Activated naive CD4-positive, alpha-beta T cell treated with anti-CD3 and anti-CD28 coated beads, Interleukin-2, amount 50 U/mL, for 24 hours (primary cell): ENCODE results near the gene KRTAP9-6.
"Not testable (repeated sequence)": the region's sequence is repeated elsewhere in the genome, so short reads cannot be mapped to it uniquely, and the experiment has no call there.

Experiments used
- H3K27ac Mint-ChIP-seq: one replicate; pipeline ENCODE4 v1.8.0; 2021; ENCODE audit warnings: mild to moderate bottlenecking, mixed read lengths
- H3K27me3 Mint-ChIP-seq: one replicate; pipeline ENCODE4 v1.8.0; 2021; ENCODE audit warnings: mixed read lengths
- H3K36me3 Mint-ChIP-seq: one replicate; pipeline ENCODE4 v1.8.0; 2021; ENCODE audit warnings: mixed read lengths
- H3K4me1 Mint-ChIP-seq: one replicate; pipeline ENCODE4 v1.8.0; 2021; ENCODE audit warnings: mixed read lengths
- H3K4me3 Mint-ChIP-seq: one replicate; pipeline ENCODE4 v1.8.0; 2021; ENCODE audit warnings: mild to moderate bottlenecking, mixed read lengths
- H3K9me3 Mint-ChIP-seq: one replicate; pipeline ENCODE4 v1.8.0; 2021; ENCODE audit warnings: mixed read lengths

The KRTAP9-6 gene, protein sequence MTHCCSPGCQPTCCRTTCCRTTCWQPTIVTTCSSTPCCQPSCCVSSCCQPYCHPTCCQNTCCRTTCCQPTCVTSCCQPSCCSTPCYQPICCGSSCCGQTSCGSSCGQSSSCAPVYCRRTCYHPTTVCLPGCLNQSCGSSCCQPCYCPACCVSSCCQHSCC

DNA sequence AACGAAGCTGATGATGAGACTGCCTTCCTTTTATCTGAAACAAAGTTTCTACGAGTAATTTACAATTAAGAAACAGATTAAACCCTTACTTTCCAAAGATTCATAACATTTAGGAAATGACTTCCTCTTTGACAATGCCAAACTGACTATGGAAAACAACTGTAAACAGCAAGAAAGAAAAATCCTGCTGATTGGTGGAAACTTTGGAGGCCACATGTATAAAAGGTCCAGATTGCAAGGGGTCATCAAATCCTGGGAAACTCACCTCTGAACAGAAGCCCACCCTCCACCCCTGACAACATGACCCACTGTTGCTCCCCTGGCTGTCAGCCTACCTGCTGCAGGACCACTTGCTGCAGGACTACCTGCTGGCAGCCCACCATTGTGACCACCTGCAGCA lies at the start of gene KRTAP9-6:
Gene KRTAP9-6, plus strand, starts transcription at position 301 of the 400 bp plus-strand sequence. Its CDS starts 0 bp downstream, at position 301.
- Mint-ChIP-seq H3K4me1 (peaks cover 14% of the 10 kb centered on the region), H3K9me3 (no peaks in the 10 kb centered on the region), H3K27ac (no peak within 1 kb of the TSS), H3K36me3 (no peaks in the 10 kb centered on the region), H3K4me3 (no peak within 1 kb of the TSS), H3K27me3 (no peaks in the 10 kb centered on the region)

DNA sequence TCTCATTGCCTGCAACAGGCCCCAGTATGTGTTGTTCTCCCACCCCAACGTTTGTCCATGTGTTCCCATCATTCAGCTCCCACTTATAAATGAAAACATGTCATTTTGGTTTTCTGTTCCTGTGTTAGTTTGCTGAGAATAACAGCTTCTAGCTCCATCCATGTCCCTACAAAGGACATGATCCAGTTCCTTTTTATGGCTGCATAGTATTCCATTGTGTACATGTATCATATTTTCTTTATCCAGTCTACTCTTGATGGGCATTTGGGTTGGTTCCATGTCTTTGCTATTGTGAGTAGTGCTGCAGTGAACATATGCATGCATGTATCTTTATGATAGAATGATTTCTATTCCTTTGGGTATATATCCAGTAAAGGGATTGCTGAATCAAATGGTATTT lies 49.5 kb upstream of the KRTAP9-6 start:
- Mint-ChIP-seq H3K4me3 (no peak overlapping the region), H3K27ac (peak overlapping the region; percentile 8), H3K36me3 (peaks cover 1% of the 10 kb centered on the region), H3K4me1 (peaks cover 14% of the 10 kb centered on the region), H3K27me3 (no peaks in the 10 kb centered on the region), H3K9me3 (no peaks in the 10 kb centered on the region)

DNA sequence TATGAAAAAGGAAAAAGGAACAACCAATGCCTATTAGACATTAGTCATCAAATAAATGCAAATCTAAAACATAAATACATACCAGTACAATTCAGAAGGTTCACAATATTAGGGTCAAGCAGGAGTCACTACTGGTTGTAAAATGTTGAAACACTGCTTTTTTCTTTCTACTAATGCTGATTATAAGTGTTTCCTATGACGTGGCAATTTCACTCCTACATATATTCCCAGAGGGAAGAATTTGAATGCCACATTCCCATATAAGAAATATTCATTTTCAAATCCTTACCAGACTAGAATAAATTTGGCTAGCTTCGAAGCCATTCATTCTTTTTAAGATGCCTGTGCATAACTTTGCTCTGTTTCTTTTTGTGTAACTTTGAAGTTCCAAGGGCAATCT lies 41.4 kb upstream of the KRTAP9-6 start:
- H3K4me1 Mint-ChIP-seq: peaks cover 6% of the 10 kb centered on the region
- peaks cover 1% of the 10 kb centered on the region for H3K36me3 Mint-ChIP-seq
- H3K9me3 Mint-ChIP-seq: no peaks in the 10 kb centered on the region
- H3K27ac Mint-ChIP-seq: no peak overlapping the region
- peaks cover 2% of the 10 kb centered on the region for H3K27me3 Mint-ChIP-seq
- H3K4me3 Mint-ChIP-seq: no peak overlapping the region

DNA sequence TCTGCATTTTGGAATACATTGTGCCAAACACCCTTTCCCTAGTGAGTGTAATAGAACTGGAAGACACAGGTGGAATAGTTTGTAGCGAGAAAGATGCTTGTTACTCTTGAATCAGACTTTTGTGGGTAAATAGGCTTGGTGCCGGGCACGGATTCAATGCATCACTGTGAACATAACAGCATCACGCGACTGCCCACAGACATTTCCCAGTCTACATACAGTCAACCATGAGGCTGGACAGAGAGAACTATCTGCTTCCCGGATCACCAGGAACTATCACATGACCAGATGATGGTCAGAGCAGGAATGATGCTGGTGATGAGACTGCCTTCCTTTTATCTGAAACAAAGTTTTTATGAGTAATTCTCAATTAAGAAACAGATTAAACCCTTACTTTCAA lies 39.1 kb upstream of the KRTAP9-6 start:
- Mint-ChIP-seq H3K9me3 (no peaks in the 10 kb centered on the region), H3K27me3 (peaks cover 2% of the 10 kb centered on the region), H3K4me1 (peaks cover 10% of the 10 kb centered on the region), H3K27ac (no peak overlapping the region), H3K36me3 (no peaks in the 10 kb centered on the region), H3K4me3 (no peak overlapping the region)

DNA sequence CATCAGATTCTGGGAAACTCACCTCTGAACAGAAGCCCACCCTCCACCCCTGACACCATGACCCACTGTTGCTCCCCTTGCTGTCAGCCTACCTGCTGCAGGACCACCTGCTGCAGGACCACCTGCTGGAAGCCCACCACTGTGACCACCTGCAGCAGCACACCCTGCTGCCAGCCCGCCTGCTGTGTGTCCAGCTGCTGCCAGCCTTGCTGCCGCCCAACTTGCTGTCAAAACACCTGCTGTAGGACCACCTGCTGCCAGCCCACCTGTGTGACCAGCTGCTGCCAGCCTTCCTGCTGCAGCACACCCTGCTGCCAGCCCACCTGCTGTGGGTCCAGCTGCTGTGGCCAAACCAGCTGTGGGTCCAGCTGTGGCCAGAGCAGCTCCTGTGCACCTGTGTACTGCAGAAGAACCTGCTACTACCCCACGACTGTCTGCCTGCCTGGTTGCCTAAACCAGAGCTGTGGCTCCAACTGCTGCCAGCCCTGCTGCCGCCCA lies 38.5 kb upstream of the KRTAP9-6 start, which contains the start of gene KRTAP9-2:
Gene KRTAP9-2, plus strand, starts transcription at position 51 of the 498 bp plus-strand sequence. Its CDS starts 7 bp downstream, at position 58.
- H3K4me1 Mint-ChIP-seq, H3K36me3 Mint-ChIP-seq, H3K4me3 Mint-ChIP-seq, H3K9me3 Mint-ChIP-seq, H3K27me3 Mint-ChIP-seq, H3K27ac Mint-ChIP-seq: not testable (repeated sequence)

DNA sequence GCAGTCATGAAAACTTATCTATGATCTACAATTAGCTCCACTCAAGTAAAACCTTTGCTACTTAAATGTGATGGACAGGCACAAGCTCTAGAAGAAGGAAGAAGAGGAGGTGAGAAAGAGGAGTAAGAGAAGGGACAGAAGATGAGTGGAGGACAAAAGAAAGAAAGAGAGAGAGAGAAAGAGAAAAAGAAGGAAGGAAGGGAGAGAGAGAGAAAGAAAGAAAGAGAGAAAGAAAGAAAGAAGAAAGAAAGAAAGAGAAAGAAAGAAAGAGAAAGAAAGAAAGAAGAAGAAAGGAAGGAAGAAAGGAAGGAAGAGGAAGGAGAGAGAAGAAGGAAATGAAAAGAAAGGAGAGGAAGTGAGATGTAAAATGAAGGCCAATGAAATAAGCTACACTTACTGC lies 35.1 kb upstream of the KRTAP9-6 start:
- peaks cover 2% of the 10 kb centered on the region for H3K27me3 Mint-ChIP-seq
- no peaks in the 10 kb centered on the region for H3K9me3 Mint-ChIP-seq
- no peak overlapping the region for H3K4me3 Mint-ChIP-seq
- peaks cover 4% of the 10 kb centered on the region for H3K4me1 Mint-ChIP-seq
- no peak overlapping the region for H3K27ac Mint-ChIP-seq
- no peaks in the 10 kb centered on the region for H3K36me3 Mint-ChIP-seq

DNA sequence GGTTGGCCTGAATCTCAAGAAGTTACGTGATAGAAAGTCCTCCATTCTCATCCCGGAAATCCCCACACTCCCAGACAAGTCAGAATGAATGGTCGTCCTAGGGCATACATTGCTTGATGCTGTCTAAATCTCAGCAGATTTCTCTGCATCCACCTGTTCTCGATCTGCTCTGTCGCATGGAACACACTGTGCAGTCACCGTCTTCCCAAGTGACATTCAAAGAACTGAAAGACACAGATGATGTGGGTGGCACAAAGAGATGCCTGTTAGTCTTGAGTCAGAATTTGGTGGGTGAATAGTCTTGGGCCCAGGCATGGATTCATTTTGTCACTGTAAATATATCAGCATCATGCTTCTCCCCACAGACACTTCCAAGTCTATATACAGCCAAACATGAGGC lies 33.4 kb upstream of the KRTAP9-6 start:
- Mint-ChIP-seq H3K9me3 (no peaks in the 10 kb centered on the region), H3K36me3 (no peaks in the 10 kb centered on the region), H3K27ac (no peak overlapping the region), H3K4me3 (no peak overlapping the region), H3K27me3 (peaks cover 2% of the 10 kb centered on the region), H3K4me1 (peaks cover 4% of the 10 kb centered on the region)

DNA sequence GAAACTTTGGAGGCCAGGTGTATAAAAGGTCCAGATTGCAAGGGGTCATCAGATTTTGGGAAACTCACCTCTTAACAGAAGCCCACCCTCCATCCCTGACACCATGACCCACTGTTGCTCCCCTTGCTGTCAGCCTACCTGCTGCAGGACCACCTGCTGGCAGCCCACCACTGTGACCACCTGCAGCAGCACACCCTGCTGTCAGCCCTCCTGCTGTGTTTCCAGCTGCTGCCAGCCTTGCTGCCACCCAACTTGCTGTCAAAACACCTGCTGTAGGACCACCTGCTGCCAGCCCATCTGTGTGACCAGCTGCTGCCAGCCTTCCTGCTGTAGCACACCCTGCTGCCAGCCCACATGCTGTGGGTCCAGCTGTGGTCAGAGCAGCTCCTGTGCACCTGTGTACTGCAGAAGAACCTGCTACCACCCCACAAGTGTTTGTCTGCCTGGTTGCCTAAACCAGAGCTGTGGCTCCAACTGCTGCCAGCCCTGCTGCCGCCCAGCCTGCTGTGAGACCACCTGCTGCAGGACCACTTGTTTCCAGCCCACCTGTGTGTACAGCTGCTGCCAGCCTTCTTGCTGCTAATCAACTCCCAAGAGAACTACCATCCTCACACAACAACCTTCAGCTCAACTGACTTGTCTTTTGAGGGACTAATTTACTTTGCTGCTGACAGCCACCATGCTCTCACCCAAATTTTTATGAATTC lies 32.6 kb upstream of the KRTAP9-6 start, which contains the start of gene KRTAP9-3:
Gene KRTAP9-3, plus strand, starts transcription at position 51 of the 707 bp plus-strand sequence. Its CDS starts 53 bp downstream, at position 104.
- H3K4me1 Mint-ChIP-seq, H3K4me3 Mint-ChIP-seq, H3K27me3 Mint-ChIP-seq, H3K27ac Mint-ChIP-seq, H3K36me3 Mint-ChIP-seq, H3K9me3 Mint-ChIP-seq: not testable (repeated sequence)

DNA sequence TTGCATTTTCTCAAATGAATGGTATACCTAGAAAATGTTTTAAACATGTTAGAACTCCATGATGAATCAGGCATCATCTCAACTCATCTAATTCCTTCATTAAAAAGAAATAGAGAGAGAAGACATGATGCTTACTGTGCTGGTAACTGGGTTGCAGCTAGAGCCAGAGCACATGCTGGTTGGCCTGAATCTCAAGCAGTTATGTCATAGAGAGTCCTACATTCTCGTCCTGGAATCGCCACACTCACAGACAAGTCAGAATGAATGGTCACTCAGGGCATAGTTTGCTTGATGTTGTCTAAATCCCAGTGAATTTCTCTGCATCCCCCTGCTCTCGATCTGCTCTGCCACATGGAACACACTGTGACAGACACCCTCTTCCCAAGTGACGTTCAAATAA lies 28.1 kb upstream of the KRTAP9-6 start:
- not testable (repeated sequence) for H3K36me3 Mint-ChIP-seq, H3K4me1 Mint-ChIP-seq, H3K27me3 Mint-ChIP-seq, H3K27ac Mint-ChIP-seq, H3K4me3 Mint-ChIP-seq, H3K9me3 Mint-ChIP-seq

DNA sequence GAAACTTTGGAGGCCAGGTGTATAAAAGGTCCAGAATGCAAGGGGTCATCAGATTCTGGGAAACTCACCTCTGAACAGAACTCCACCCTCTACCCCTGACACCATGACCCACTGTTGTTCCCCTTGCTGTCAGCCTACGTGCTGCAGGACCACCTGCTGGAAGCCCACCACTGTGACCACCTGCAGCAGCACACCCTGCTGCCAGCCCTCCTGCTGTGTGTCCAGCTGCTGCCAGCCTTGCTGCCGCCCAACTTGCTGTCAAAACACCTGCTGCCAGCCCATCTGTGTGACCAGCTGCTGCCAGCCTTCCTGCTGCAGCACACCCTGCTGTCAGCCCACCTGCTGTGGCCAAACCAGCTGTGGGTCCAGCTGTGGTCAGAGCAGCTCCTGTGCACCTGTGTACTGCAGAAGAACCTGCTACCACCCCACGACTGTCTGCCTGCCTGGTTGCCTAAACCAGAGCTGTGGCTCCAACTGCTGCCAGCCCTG lies 27.2 kb upstream of the KRTAP9-6 start, which contains the start of gene KRTAP9-8:
Gene KRTAP9-8, plus strand, starts transcription at position 51 of the 489 bp plus-strand sequence. Its CDS starts 53 bp downstream, at position 104.
- not testable (repeated sequence) for H3K27me3 Mint-ChIP-seq, H3K4me3 Mint-ChIP-seq, H3K27ac Mint-ChIP-seq, H3K4me1 Mint-ChIP-seq, H3K9me3 Mint-ChIP-seq, H3K36me3 Mint-ChIP-seq

DNA sequence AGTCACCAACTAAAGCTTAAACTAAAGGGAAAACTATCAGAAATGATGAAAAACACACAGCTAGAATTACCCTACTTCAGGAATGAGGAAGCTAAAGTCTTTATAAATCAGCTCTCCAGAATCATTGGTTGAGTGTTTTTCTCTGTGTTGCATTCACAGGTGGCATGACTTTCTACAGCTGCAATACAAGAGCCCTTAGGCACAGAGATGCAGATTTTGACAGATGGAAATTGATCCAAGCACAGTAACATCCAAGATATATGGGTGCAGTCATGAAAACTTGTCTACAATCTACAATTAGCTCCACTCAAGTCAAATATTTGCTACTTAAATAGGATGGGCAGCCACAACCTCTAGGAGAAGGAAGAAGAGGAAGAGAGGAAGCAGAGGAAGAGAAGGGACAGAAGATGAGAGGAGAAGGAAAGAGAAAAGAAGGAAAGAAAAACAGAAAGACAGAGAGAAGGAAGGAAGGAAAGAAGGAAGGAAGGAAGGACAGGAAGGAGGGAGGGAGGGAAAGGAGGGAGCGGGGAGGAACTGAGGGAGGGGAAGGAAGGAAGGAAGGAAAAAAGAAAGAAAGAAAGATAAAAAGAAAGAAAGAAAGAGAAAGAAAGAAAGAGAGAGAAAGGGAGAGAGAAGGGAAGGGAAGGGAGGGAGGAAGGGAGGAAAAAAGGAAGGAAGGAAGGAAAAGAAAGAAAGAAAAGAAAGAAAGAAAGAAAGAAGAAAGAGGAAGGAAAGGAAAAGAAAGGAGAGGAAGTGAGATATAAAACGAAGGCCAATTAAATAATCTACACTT lies 18.0 kb upstream of the KRTAP9-6 start:
- not testable (repeated sequence) for H3K4me3 Mint-ChIP-seq, H3K27me3 Mint-ChIP-seq, H3K27ac Mint-ChIP-seq, H3K4me1 Mint-ChIP-seq, H3K36me3 Mint-ChIP-seq, H3K9me3 Mint-ChIP-seq

DNA sequence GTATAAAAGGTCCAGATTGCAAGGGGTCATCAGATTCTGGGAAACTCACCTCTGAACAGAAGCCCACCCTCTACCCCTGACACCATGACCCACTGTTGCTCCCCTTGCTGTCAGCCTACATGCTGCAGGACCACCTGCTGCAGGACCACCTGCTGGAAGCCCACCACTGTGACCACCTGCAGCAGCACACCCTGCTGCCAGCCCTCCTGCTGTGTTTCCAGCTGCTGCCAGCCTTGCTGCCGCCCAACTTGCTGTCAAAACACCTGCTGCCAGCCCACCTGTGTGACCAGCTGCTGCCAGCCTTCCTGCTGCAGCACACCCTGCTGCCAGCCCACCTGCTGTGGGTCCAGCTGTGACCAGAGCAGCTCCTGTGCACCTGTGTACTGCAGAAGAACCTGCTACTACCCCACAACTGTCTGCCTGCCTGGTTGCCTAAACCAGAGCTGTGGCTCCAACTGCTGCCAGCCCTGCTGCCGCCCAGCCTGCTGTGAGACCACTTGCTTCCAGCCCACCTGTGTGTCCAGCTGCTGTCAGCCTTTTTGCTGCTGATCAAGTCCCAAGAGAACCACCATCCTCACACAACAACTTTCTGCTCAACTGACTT lies 15.4 kb upstream of the KRTAP9-6 start, which contains the start of gene KRTAP9-4:
Gene KRTAP9-4, plus strand, starts transcription at position 51 of the 604 bp plus-strand sequence. Its CDS starts 34 bp downstream, at position 85.
- not testable (repeated sequence) for H3K4me1 Mint-ChIP-seq, H3K27ac Mint-ChIP-seq, H3K36me3 Mint-ChIP-seq, H3K9me3 Mint-ChIP-seq, H3K27me3 Mint-ChIP-seq, H3K4me3 Mint-ChIP-seq

DNA sequence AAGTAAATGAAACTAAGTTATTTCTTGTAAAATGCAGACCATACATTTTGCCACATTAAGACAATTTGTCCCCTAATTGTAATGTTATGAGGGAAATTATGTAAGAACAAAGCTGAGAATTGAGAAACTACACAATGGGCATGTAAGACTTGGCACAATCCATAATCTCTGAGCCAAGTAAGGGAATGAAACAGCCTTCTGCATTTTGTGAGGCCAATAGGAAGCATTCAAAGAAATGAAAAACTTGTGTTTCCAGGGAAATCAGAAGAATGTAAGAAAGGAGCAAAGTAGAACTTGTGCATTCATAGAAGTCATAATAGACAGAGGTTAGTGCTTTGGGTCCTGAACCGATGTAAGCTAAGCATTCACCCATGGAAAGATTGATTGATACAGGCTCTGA lies 13.9 kb upstream of the KRTAP9-6 start:
- no peak overlapping the region for H3K27ac Mint-ChIP-seq
- no peak overlapping the region for H3K4me3 Mint-ChIP-seq
- H3K9me3 Mint-ChIP-seq: no peaks in the 10 kb centered on the region
- no peaks in the 10 kb centered on the region for H3K4me1 Mint-ChIP-seq
- H3K27me3 Mint-ChIP-seq: no peaks in the 10 kb centered on the region
- H3K36me3 Mint-ChIP-seq: no peaks in the 10 kb centered on the region

DNA sequence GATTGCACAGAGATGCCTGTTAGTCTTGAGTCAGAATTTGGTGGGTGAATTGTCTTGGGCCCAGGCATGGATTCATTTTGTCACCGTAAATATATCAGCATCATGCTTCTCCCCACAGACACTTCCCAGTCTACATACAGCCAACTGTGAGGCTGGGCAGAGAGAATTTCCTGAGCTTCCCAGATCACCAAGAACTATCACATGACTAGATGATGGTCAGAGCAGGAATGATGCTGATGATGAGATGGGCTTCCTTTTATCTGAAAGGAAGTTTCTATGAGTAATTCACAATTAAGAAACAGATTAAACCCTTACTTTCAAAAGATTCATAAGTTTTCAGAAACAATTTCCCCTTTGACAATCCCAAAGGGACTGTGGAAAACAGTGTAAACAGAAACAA lies 10.3 kb upstream of the KRTAP9-6 start:
- Mint-ChIP-seq H3K27me3 (no peaks in the 10 kb centered on the region), H3K27ac (no peak overlapping the region), H3K4me1 (no peaks in the 10 kb centered on the region), H3K9me3 (no peaks in the 10 kb centered on the region), H3K4me3 (no peak overlapping the region), H3K36me3 (no peaks in the 10 kb centered on the region)
